Measurements from ENCODE around the gene GPR135.

GRCh38 chr14:59427653-59428580 lies 37.3 kb downstream of the GPR135 start:
- TF ChIP-seq POLR2AphosphoS5 (IDR thresholded peaks at IDR 0.05) (no peak), CTCF (IDR thresholded peaks at IDR 0.05) (no peak), POLR2A (IDR thresholded peaks at IDR 0.05) (no peak)
